ENCODE data around the gene KLRC4.

- TF ChIP-seq, protein P1, sequence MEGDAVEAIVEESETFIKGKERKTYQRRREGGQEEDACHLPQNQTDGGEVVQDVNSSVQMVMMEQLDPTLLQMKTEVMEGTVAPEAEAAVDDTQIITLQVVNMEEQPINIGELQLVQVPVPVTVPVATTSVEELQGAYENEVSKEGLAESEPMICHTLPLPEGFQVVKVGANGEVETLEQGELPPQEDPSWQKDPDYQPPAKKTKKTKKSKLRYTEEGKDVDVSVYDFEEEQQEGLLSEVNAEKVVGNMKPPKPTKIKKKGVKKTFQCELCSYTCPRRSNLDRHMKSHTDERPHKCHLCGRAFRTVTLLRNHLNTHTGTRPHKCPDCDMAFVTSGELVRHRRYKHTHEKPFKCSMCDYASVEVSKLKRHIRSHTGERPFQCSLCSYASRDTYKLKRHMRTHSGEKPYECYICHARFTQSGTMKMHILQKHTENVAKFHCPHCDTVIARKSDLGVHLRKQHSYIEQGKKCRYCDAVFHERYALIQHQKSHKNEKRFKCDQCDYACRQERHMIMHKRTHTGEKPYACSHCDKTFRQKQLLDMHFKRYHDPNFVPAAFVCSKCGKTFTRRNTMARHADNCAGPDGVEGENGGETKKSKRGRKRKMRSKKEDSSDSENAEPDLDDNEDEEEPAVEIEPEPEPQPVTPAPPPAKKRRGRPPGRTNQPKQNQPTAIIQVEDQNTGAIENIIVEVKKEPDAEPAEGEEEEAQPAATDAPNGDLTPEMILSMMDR (conservative IDR thresholded peaks at IDR 0.05; ENCODE audit: low read depth, low read length): no peak
- TF ChIP-seq RAD21 (IDR thresholded peaks at IDR 0.05; ENCODE audit: low read length): no peak
- no peak for TF ChIP-seq MXI1 (IDR thresholded peaks at IDR 0.05; ENCODE audit: borderline replicate concordance, low read depth, low read length)
- no peak for TF ChIP-seq RCOR1 (IDR thresholded peaks at IDR 0.05; ENCODE audit: insufficient replicate concordance, low read length)
These were observed 8.7 kb downstream of the KLRC4 start for GRCh38 chr12:10400829-10401228.

Data from IMR-90 (cell line).